NOMO-1 treated with DMSO at 0.1 percent for 48 hours (cell line): ENCODE results near the gene KYAT1.

ENCODE experiments used
- DNase-seq: peaks from one replicate; lab custom pipeline; 2025; ENCODE audit not compliant: unreplicated experiment; lab: John Stamatoyannopoulos, UW

KYAT1 gene

GRCh38 chr9:128786681-128787601, 94.8 kb downstream of the KYAT1 start, which contains the start of gene TBC1D13:
Gene TBC1D13, plus strand, starts transcription at chr9:128787253. Its CDS starts 101 bp downstream, at chr9:128787354.
- peak; percentile 88 for DNase-seq

GRCh38 chr9:128785427-128785826, 96.3 kb downstream of the KYAT1 start:
- no peak for DNase-seq
